GM12878 (cell line): ENCODE measurements around the gene ALOXE3.

ENCODE experiments used
- CTCF ChIP-seq, 3 experiments: IDR thresholded peaks in 2 of 3; conservative IDR thresholded peaks in 1 of 3; 2 replicates each; pipeline ENCODE4 v1.5.1; 2011; ENCODE audit warnings: low read depth in 3 of 3, low read length in 3 of 3, mild to moderate bottlenecking in 3 of 3, control low read depth in 2 of 3, moderate library complexity in 2 of 3, inconsistent platforms in 1 of 3, mixed read lengths in 1 of 3; ENCODE audit not compliant: control insufficient read depth in 2 of 3, insufficient read depth in 1 of 3; ENCODE audit errors: extremely low read depth in 1 of 3
- EZH2 ChIP-seq: IDR thresholded peaks from 2 replicates; pipeline ENCODE4 v1.6.1; 2012; ENCODE audit warnings: low read depth, mild to moderate bottlenecking, control low read depth, inconsistent platforms, low read length, borderline replicate concordance; ENCODE audit not compliant: control insufficient read depth
- MEF2A ChIP-seq: IDR thresholded peaks from 2 replicates; pipeline ENCODE4 v1.6.1; 2011; ENCODE audit warnings: low read depth, mild to moderate bottlenecking, low read length, moderate library complexity; ENCODE audit not compliant: insufficient read depth
- USF1 ChIP-seq: IDR thresholded peaks from 2 replicates; pipeline ENCODE4 v1.6.1; 2011; ENCODE audit warnings: borderline replicate concordance, low read depth, mild to moderate bottlenecking, moderate library complexity, mixed read lengths, low read length; ENCODE audit not compliant: insufficient read depth; ENCODE audit errors: extremely low read length
- USF2 ChIP-seq: IDR thresholded peaks from 2 replicates; pipeline ENCODE4 v1.6.1; 2011; ENCODE audit warnings: low read depth, low read length, improper control_type of control experiment, borderline replicate concordance

- TF ChIP-seq EZH2 (no peak), USF2 (no peak), CTCF (IDR thresholded peaks at IDR 0.05 in 2 of 3, conservative IDR thresholded peaks at IDR 0.05 in 1 of 3; ENCODE audit: control insufficient read depth in 2 of 3, extremely low read depth in 1 of 3, insufficient read depth in 1 of 3, low read depth in 3 of 3, low read length in 3 of 3) (no peak), USF1 (no peak), MEF2A (no peak)
Observed at GRCh38 chr17:8147141-8147804, 29.0 kb upstream of the ALOXE3 start.
